GM18870 (cell line): Measurements from ENCODE around the gene WDR6.

Source experiments
- ATAC-seq: cut with Tn5 transposase; IDR thresholded peaks from one replicate; pipeline ENCODE4 v1.9.1; 2021; ENCODE audit warnings: moderate library complexity; ENCODE audit not compliant: unreplicated experiment

WDR6 gene

GRCh38 chr3:49027634-49028033 lies 20.4 kb downstream of the WDR6 start:
- no peak for ATAC-seq

- no peak for ATAC-seq
These were observed 21.1 kb downstream of the WDR6 start for GRCh38 chr3:49028298-49028672.

GRCh38 chr3:49028673-49029562 lies 21.7 kb downstream of the WDR6 start, which contains the start of gene IMPDH2:
Gene IMPDH2 (minus strand): TSS chr3:49029398. CDS start chr3:49029350, 48 bp downstream.
- ATAC-seq, result peak; percentile 63

- no peak for ATAC-seq
These were observed 22.3 kb downstream of the WDR6 start for GRCh38 chr3:49029563-49029884.

GRCh38 chr3:49030321-49030720 lies 23.1 kb downstream of the WDR6 start:
- ATAC-seq, result no peak

- no peak for ATAC-seq
These were observed 25.6 kb downstream of the WDR6 start for GRCh38 chr3:49032646-49033304.

- ATAC-seq, result no peak
These were observed 27.5 kb downstream of the WDR6 start for GRCh38 chr3:49034650-49035049.

- ATAC-seq, result no peak
These were observed 28.1 kb downstream of the WDR6 start for GRCh38 chr3:49035281-49035680.

- ATAC-seq, result no peak
These were observed 46.4 kb downstream of the WDR6 start for GRCh38 chr3:49053543-49053942.

- no peak for ATAC-seq
These were observed 47.2 kb downstream of the WDR6 start for GRCh38 chr3:49054344-49054862.

- no peak for ATAC-seq
These were observed 50.1 kb downstream of the WDR6 start for GRCh38 chr3:49057268-49057667.

- ATAC-seq, result no peak
These were observed 50.8 kb downstream of the WDR6 start for GRCh38 chr3:49058011-49058410.
